GM08714 (cell line): Measurements from ENCODE around the gene SEZ6.

ENCODE experiments used
- H3K4me3 ChIP-seq: fragments of 200-500 bp; sonication (Bioruptor generic); 2 replicates; pipeline ENCODE4 v1.5.1; 2014; ENCODE audit warnings: mild to moderate bottlenecking, low read length, inconsistent platforms
- ZNF274 ChIP-seq: IDR thresholded peaks from 2 replicates; pipeline ENCODE4 v1.6.1; 2012; ENCODE audit warnings: mild to moderate bottlenecking, low read depth, low read length

The SEZ6 gene

GRCh38 chr17:28951991-28952975 lies 53.5 kb downstream of the SEZ6 start:
- peak overlapping the region; percentile 74 for H3K4me3 ChIP-seq
- no peak for TF ChIP-seq ZNF274

DNA sequence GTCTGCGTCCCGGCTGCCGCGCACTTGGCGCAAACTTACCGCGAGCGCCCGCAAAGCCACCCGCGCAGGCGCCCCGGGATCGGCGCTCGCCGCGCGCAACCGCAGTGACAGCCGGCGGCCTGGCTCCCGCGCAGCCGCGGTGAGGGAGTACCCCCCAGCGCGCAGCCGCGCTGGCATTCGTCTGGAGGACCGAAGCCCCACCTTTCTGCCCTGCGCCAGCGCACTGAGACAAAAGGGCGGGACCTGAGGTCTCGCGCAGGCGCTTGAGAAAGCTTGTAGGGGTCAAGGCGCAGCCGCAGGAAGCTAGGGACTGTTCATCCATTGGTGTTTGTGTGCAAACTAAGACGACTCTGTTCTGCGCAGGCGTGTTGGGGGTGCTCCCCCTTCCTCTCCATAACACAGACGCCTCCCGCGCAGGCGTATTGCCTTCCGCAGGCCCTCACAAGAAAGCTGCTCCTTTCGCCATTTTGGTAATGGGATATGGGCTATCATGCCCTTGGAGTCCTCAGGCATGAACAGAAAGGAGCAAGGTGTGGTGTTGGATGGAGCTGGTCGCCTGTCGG lies 54.3 kb downstream of the SEZ6 start, which contains the start of gene PHF12:
PHF12 (minus strand) TSS at position 91 of the 563 bp plus-strand sequence. CDS start 558 bp downstream, outside the sequence.
- H3K4me3 ChIP-seq = peak within 1 kb of the TSS; percentile 86
- TF ChIP-seq ZNF274 = no peak

GRCh38 chr17:28950752-28951427 lies 54.9 kb downstream of the SEZ6 start:
- H3K4me3 ChIP-seq = peak overlapping the region; percentile 86
- no peak for TF ChIP-seq ZNF274

GRCh38 chr17:28950017-28950751 lies 55.6 kb downstream of the SEZ6 start:
- no peak for TF ChIP-seq ZNF274
- peak overlapping the region; percentile 86 for H3K4me3 ChIP-seq

- no peak for TF ChIP-seq ZNF274
- H3K4me3 ChIP-seq = peak overlapping the region; percentile 86
Observed at GRCh38 chr17:28949185-28950016, 56.4 kb downstream of the SEZ6 start.

DNA sequence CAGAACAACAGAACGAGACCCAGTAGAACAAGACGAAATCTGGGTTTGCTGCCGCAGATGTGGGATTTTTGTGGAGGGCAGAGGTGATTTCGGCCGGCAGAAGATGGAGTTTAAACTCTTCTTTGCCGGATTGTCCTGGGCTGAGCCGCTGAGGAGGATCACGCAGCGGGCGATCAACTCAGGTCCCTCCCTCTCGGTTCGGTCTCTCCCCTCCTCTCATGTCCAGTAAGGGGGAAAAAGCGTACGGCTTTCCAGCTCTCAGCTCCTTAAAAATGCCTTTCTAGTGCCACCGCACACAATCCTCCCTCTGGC lies 57.0 kb downstream of the SEZ6 start:
- no peak for TF ChIP-seq ZNF274
- peak overlapping the region; percentile 86 for H3K4me3 ChIP-seq

DNA sequence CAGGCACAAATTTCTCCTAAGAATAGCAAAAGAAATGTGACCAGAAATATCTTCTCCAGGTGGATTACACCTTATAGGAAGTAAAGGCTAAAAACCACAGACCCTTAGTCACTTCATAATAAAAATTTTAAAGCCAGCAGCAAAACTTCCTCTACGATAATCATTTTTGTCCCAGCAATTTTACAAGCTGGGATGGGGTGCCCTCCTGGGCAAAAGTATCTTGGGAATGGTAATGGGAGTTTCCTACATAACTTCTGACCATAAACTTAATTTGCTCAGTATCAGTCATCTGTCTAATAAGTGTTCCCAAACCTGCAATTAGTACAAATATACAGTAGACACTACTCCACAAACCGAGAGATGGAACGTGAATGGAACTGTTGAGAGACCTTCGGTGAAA lies 57.5 kb downstream of the SEZ6 start:
- no peak for TF ChIP-seq ZNF274
- H3K4me3 ChIP-seq = peak overlapping the region; percentile 86

DNA sequence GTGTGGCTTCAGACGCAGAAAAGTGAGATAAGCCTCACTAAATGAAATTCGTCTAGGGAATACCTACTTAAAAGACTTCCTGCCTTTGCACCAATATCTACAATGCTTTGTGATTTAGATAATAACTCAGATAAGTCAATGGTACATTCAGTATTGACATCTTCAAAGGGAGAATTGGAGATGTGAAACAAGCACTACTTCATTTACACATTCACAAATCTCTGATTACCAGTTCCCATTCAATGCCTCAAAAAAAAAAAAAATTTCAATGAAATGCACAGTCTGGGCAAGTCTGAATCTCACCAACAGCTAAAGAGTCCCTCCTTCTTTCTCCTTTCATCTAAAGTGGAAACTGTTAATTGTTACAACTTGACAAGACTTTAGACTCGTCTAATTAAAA lies 58.2 kb downstream of the SEZ6 start:
- no peak overlapping the region; the same call in 1 of the 2 replicates for H3K4me3 ChIP-seq
- TF ChIP-seq ZNF274 = no peak

GRCh38 chr17:28946239-28946638 lies 59.6 kb downstream of the SEZ6 start:
- no peak overlapping the region for H3K4me3 ChIP-seq
- no peak for TF ChIP-seq ZNF274

DNA sequence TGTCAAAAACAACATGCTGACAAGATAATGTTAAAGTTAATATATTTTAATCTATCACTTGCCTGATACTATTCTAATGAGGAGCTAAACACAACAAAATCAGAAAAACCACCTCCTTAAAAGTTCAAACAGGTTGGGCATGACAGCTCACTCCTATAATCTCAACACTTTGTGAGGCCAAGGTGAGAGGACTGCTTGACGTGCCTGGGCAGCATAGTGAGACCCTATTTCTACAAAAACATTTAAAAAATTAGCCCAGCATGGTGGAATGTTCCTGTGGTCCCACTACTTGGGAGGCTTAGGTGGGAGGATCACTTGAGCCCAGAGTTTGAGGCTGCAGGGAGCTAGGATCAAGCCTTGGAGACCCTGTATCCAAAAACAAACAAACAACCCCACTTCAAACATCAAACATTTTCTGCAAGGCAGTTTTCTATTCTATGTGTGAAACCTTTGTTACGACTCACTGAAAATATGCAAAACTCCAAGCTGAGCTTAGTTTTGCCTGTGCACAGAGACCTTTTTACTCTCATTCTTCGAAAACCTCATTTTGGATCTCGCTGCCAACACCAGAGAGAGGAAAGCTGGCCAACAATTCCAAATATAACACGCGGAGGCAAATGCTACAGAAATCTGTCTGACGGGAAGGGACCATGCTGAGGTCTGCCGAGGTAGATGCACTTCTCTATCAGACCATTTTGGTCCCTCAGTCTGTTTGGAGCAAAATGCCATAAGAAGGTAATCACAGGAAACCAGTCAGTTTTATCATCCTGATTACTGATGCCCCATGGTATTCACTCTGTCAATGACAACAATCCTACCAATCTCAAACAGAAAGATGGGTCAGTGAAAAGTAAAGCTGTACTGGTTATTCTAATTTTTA lies 60.7 kb downstream of the SEZ6 start:
- TF ChIP-seq ZNF274 = no peak
- H3K4me3 ChIP-seq = peak overlapping the region; percentile 44; the same call in 1 of the 2 replicates

DNA sequence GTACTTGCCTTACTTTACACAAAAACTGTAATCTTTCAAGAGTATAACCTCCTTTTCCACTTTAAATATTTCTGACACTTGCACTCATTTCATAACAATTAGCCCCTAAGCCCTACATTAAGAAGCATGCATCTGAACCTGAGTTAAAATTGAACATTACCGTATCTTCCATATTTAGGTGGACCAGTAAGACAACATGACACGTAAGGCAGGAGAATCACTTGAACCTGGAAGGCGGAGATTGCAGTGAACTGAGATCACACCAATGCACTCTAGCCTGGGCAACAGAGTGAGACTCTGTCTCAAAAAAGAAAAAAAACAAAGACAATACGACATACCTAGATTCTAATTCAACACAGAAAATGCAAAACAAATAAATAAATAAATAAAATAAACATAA lies 61.5 kb downstream of the SEZ6 start:
- TF ChIP-seq ZNF274 = no peak
- H3K4me3 ChIP-seq = no peak overlapping the region

GRCh38 chr17:28942925-28943324 lies 62.9 kb downstream of the SEZ6 start:
- no peak overlapping the region for H3K4me3 ChIP-seq
- TF ChIP-seq ZNF274 = no peak
